HG03103 (cell line): ENCODE measurements around the gene VHLL.
A peak's percentile ranks its signal among the peaks of the same experiment; 100 is the strongest.
"Not testable (repeated sequence)": the region's sequence is repeated elsewhere in the genome, so short reads cannot be mapped to it uniquely, and the experiment has no call there.

Experiments used
- ATAC-seq: cut with Tn5 transposase; IDR thresholded peaks from one replicate; pipeline ENCODE4 v1.9.1; 2021; ENCODE audit warnings: low read depth; ENCODE audit not compliant: unreplicated experiment

Gene VHLL

DNA sequence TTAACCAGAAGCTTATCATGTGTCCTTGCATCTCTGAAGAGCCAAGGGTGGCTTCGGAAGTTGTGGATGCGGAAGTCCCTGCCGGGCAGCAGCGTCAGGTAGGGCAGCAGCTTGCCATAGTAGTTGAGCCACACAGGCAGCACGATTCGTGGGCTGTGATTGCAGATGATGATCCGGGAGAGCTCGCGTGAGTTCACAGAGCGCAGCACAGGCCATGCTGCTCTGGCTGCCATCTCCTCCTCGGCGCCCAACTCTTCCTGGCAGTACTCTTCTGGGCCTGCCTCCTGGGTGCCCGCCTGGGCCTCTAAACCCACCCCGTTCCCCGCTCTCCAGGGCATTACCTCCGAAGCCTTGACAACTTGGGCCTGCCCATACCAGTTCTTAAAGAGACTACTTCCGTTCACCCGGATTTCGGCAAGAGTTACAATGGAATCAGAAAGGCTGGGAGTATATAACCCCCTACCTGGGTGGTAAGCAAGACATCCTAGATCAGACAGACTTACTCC, at the start of gene VHLL:
VHLL (minus strand) TSS at position 456 of the 506 bp plus-strand sequence; CDS start at position 338, 118 bp downstream.
- ATAC-seq: no peak

DNA sequence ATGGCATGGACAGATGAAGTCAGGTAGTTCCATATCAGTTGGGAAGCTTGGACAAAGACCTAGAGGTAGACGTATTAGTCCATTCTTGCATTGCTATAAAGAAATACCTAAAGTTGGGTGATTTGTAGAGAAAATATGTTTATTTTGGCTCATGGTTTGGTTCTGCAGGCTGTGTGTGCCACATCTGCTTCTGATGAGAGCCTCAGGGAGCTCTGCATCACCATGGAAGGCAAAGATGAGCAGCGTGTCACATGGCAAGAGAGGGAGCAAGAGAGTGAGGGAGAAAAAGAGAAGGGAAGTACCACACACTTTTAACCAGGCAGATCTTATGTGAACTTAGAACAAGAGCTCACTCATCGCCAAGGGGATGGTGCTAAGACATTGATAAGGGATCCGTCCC, 48.2 kb upstream of the VHLL start:
- no peak for ATAC-seq

- no peak for ATAC-seq
Measured at GRCh38 chr1:156346636-156347035, 47.5 kb upstream of the VHLL start.

DNA sequence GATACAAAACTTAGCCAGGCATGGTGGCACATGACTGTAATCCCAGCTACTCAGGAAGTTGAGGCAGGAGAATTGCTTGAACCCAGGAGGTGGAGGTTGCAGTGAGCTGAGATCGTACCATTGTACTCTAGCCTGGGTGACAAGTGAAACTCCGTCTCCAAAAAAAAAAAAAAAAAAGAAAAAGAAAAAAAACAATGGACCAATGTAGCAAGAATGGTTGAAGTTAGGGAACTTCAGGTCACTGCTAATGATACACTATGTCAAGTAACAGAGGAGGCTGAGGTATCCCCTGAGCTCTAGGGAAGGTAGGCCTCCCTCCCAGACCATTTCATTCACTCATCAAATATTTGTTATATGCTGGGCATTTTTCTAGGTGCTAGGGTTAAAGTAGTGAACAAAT, 46.9 kb upstream of the VHLL start:
- ATAC-seq: not testable (repeated sequence)

DNA sequence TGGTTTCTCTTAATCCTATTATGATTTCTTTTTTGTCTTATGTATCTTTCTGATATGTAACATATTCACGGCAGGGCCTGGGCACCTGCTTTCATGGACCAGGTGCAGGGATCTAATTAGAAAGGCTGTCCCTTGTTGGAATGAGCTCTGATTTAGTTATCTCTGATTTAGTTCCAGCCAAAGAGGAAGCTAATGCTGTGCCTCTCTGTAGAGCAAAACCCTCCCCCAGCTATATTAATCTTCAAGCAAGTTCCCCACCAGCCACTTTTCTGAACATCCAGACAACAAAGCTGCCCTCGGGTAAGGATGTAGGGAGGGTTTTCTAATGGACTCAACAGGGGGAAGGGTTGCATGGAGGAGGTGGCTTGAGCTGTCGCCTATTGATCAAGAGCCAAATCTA, 45.3 kb upstream of the VHLL start:
- no peak for ATAC-seq

GRCh38 chr1:156342166-156342955, 43.3 kb upstream of the VHLL start:
- ATAC-seq: no peak

GRCh38 chr1:156338180-156338976, 39.3 kb upstream of the VHLL start, which contains the start of the genes CCT3 and TSACC:
CCT3 (minus strand) TSS chr1:156338292; CDS start chr1:156338184, 108 bp downstream.
TSACC (plus strand) TSS chr1:156338526; CDS start chr1:156339758, 1,232 bp downstream.
- ATAC-seq: peak; percentile 81

DNA sequence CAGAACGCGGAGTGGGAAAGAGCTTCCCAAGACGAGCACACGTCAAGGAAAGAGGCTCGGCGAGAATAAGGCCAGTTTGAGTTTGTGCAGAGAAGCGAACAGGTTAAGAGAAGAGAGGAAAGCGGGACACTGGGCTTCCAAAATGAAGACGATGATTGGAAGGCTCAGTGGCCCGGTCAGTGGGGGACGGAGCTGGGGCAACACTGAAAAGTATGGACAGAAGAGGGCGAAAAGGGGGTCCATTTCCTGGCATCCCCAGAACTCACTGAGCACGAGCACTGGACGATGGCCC, 38.7 kb upstream of the VHLL start:
- no peak for ATAC-seq

GRCh38 chr1:156337052-156337887, 38.2 kb upstream of the VHLL start:
- no peak for ATAC-seq

DNA sequence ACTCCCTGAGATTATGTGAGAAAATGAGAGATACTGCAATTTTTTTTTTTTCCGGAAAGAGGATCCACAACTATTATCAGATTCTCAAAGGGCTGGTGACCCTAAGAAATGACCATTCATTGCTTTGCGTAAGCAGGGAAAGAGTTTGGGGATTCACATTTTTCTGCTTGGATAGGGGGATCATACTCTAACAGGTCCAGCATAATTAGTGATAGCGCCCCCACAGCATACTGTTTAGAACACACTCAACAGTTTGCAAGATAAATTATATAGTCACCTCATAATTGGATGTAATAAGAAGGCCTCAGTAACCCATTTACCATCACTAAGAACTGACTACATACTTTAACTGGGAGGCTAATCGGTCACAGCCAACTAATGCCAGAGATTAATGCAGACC, 37.1 kb upstream of the VHLL start:
- no peak for ATAC-seq

GRCh38 chr1:156323179-156323578, 24.1 kb upstream of the VHLL start:
- not testable (repeated sequence) for ATAC-seq

DNA sequence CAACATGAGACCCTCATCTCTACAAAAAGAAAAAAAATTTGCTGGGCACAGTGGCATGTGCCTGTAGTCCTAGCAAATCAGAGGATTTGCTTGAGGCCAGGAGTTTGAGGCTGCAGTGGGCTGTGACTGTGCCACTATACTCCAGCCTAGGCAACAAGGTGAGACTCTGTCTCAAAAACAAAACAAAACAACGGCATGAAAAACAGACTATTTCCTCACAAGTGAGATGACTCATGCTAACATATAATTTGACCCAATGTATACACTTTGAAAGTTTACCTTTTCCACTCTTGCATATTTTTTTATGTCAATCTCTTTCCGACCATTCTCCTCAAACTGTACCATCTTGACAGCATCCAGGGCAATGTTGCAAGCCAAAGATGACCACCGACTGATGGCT, 21.5 kb upstream of the VHLL start:
- no peak for ATAC-seq

DNA sequence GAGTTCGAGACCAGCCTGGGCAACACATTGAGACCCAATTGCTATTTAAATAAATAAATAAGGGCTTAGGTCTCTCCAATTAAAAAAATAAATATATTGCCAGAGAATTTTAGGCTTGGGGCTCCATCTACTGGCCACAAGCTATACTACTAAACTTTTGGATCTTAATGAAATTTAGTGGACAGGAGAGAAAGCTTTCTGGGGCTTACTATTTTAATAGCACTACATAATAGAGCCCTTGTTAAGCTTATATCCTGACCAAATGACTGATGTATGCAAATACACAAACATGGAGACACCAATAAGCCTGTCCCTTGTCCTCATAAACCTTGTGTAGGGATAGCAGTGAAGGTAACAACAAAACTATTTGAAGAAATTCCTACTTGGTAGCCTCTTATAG, 20.6 kb upstream of the VHLL start:
- ATAC-seq: no peak

DNA sequence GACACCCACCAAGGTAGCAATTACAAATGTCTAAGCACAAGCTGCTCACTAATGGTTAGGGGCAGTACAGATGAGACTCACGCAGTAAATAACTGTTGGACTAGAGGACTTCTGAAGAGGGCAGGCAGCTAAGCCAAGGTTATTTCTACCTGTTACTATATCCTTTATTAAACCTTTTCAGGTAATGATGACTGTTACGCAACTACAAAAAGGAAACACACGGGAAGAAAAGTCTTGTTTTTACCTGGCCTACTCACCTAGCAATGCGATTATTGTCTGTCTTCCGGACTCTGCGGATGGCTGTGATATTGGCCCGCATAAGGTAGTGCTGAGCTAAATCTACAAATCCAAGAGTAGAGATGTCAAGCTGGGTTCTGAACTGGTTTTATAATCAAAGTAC, 17.8 kb upstream of the VHLL start:
- ATAC-seq: no peak

DNA sequence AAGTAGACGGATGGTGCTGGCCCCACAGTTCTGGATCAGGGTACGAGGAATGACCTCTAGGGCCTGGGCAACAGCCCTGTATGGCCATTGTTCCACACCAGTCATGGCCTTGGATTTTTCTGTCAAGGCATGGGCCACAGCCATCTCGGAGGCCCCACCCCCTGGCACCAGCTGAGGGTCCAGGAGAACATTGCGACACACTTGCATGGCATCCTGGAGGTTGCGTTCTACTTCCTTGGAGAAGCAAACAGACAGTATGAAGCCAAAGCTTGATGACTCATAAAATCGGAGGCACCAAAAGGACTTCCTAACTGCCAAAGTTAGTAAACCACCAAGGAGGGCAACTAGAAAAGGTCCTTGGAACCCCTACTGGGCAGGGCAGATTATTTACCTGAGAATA, 11.9 kb upstream of the VHLL start:
- ATAC-seq: no peak

DNA sequence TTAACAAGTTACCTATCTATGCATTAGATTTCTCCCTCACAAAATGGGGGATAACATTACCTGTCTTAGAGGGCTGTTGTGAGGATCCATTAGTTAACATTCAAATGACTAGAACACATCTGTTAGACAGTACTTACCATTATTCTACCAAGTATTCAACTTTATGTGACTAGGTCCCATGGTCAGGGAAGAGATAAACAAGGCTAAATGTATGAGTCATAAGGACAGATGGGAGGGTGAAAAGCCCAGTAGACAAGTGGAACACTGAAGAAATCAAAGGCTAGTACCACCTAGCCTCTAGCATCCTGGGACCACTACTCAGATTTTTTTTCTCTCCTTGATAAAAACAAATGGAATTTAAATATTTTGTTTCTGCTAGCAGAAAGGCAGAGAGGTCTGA, 9.0 kb upstream of the VHLL start:
- ATAC-seq: no peak

- ATAC-seq: no peak
Measured at GRCh38 chr1:156305215-156305614, 6.1 kb upstream of the VHLL start.

GRCh38 chr1:156303241-156303640, 4.1 kb upstream of the VHLL start:
- no peak for ATAC-seq

GRCh38 chr1:156295391-156295947, 3.6 kb downstream of the VHLL start, which contains the start of gene GLMP:
GLMP (minus strand) TSS chr1:156295679; CDS start chr1:156295645, 34 bp downstream.
- no peak for ATAC-seq

GRCh38 chr1:156293895-156294294, 5.2 kb downstream of the VHLL start:
- ATAC-seq: no peak
